BLaER1 treated with 17β-estradiol and CSF1 and Interleukin-3, amounts not matched to agents 10 nM and 100 nM (cell line): ENCODE measurements around the gene PARP16.
"Not testable (repeated sequence)": the region's sequence is repeated elsewhere in the genome, so short reads cannot be mapped to it uniquely, and the experiment has no call there.

ENCODE experiments used
- H3K27ac ChIP-seq, 11 experiments: shearing (Covaris generic); formaldehyde crosslinking; 2 replicates each; pipeline ENCODE4 v1.8.1; 2022
- H3K27me3 ChIP-seq, 11 experiments: shearing (Covaris generic); formaldehyde crosslinking; 2 replicates each; pipeline ENCODE4 v1.8.1; 2022
- H3K36me3 ChIP-seq, 11 experiments: shearing (Covaris generic); formaldehyde crosslinking; 2 replicates each; pipeline ENCODE4 v1.8.1; 2022
- H3K4me1 ChIP-seq, 10 experiments: shearing (Covaris generic); formaldehyde crosslinking; 2 replicates each; pipeline ENCODE4 v1.8.1; 2022
- H3K4me2 ChIP-seq, 11 experiments: shearing (Covaris generic); formaldehyde crosslinking; 2 replicates each; pipeline ENCODE4 v1.8.1; 2022
- H3K4me3 ChIP-seq, 10 experiments: shearing (Covaris generic); formaldehyde crosslinking; 2 replicates each; pipeline ENCODE4 v1.8.1; 2022
- H3K9ac ChIP-seq, 11 experiments: shearing (Covaris generic); formaldehyde crosslinking; 2 replicates each; pipeline ENCODE4 v1.8.1; 2022
- H3K9me3 ChIP-seq, 11 experiments: shearing (Covaris generic); formaldehyde crosslinking; replicated peaks in 1 of 11; 2 replicates each; pipeline ENCODE4 v1.8.1; 2022
- H4K20me1 ChIP-seq, 11 experiments: shearing (Covaris generic); formaldehyde crosslinking; 2 replicates each; pipeline ENCODE4 v1.8.1; 2022
- Cebpa-rat ChIP-seq, 11 experiments: shearing (Covaris generic); IDR thresholded peaks; 2 replicates each; pipeline ENCODE4 v1.8.1; 2022

The PARP16 gene

DNA sequence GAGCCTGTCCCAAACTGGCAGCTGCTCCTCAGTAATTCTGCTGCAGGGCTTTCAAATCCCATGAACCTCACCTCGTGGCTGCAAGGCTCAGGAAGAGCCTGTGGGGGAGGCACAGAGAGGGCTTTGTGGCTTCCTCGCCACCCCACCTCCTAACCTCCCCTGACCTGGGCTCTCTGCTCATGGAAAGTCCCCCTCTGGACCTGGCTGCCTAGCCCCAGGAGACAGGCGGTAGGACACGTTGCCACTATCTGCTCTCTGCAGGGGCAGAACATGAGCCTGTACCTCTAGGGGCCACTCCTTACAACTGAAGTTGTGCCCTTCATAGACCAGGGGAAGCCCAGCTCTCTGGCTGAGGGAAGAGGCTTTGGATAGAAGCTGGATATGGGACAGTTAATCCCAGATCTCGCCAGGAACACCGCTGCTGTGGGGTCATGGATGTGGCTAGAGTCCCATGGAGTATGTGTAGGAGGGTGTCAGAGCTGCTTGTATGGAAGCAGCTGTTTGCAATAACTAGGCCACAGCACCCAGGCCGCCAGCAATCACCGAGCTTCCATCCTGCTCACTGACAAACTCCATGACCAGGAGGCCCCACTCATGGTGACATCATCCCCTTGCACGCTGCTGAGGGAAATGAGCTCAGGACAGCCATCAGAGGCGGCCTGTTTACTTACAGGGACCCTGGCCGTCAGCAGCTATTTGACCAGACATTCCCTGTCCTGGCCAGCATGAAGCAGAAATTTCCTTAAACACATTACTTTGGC is 41.4 kb downstream of the PARP16 start:
- no peak for TF ChIP-seq Cebpa-rat (IDR thresholded peaks at IDR 0.05)
- no peak overlapping the region for H3K9ac ChIP-seq
- H3K4me3 ChIP-seq, result no peak overlapping the region

GRCh38 chr15:65244638-65245037 is 42.0 kb downstream of the PARP16 start:
- Histone ChIP-seq H3K4me3 (no peak overlapping the region), H4K20me1 (0 out of 22 replicates have a peak, but pooled peaks cover 0 to 5% (median 0%) of the 10 kb centered on the region in 11 experiments), H3K27ac (no peak overlapping the region), H3K27me3 (no peaks in the 10 kb centered on the region), H3K4me1 (peaks cover 0 to 5% (median 0%) of the 10 kb centered on the region in 10 experiments; a peak in 2 of 20 replicates), H3K9me3 (peaks cover 0 to 11% (median 0%) of the 10 kb centered on the region in 11 experiments; a peak in 2 of 22 replicates), H3K36me3 (peaks cover 0 to 36% (median 10%) of the 10 kb centered on the region in 11 experiments; a peak in 9 of 22 replicates), H3K9ac (no peak overlapping the region), H3K4me2 (no peak overlapping the region)
- no peak for TF ChIP-seq Cebpa-rat (IDR thresholded peaks at IDR 0.05)

More for the DNA sequence above, 41.4 kb downstream of the PARP16 start:
- H3K36me3 ChIP-seq, result peaks cover 0 to 36% (median 10%) of the 10 kb centered on the region in 11 experiments; a peak in 9 of 22 replicates
- H4K20me1 ChIP-seq, result 0 out of 22 replicates have a peak, but pooled peaks cover 0 to 11% (median 0%) of the 10 kb centered on the region in 11 experiments
- no peak overlapping the region for H3K27ac ChIP-seq
- peaks cover 0 to 11% (median 0%) of the 10 kb centered on the region in 11 experiments; a peak in 2 of 22 replicates for H3K9me3 ChIP-seq
- H3K4me1 ChIP-seq, result peaks cover 0 to 1% (median 0%) of the 10 kb centered on the region in 10 experiments; a peak in 2 of 20 replicates
- no peak overlapping the region for H3K4me2 ChIP-seq
- no peaks in the 10 kb centered on the region for H3K27me3 ChIP-seq

GRCh38 chr15:65236443-65236842 is 50.2 kb downstream of the PARP16 start:
- peaks cover 0 to 15% (median 13%) of the 10 kb centered on the region in 10 experiments; a peak in 18 of 20 replicates for H3K4me1 ChIP-seq
- H3K4me2 ChIP-seq, H3K27ac ChIP-seq, H3K27me3 ChIP-seq, H4K20me1 ChIP-seq, H3K9me3 ChIP-seq, H3K36me3 ChIP-seq, H3K9ac ChIP-seq, H3K4me3 ChIP-seq: not testable (repeated sequence)

GRCh38 chr15:65233696-65234095 is 53.0 kb downstream of the PARP16 start:
- no peaks in the 10 kb centered on the region for H3K27me3 ChIP-seq
- TF ChIP-seq Cebpa-rat (IDR thresholded peaks at IDR 0.05), result peak in 3 of 11 experiments; percentile 14 to 35 (median 27); a peak in 1 of 22 replicates

DNA sequence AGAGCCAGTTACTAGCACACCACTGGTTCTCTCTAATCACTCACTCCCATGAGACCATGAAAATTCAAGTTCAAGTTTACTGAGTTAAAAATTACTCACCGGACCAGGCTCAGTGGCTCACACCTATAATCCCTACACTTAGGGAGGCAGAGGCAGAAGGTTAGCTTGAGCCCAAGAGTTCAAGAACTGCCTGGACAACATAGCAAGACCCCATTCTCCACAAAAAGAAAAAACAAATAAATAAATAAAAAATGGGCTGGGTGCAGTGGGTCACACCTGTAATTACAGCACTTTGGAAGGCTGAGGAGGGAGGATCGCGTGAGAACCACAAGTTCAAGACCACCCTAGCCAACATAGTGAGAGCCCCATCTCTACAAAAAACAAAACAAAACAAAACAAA is 54.2 kb downstream of the PARP16 start:
- Histone ChIP-seq H3K4me2 (no peak overlapping the region), H3K27me3 (no peaks in the 10 kb centered on the region), H3K9me3 (no peaks in the 10 kb centered on the region), H3K4me3 (no peak overlapping the region), H4K20me1 (no peaks in the 10 kb centered on the region), H3K4me1 (peaks cover 8 to 16% (median 12%) of the 10 kb centered on the region in 10 experiments), H3K27ac (no peak overlapping the region), H3K9ac (no peak overlapping the region), H3K36me3 (no peaks in the 10 kb centered on the region)
- no peak for TF ChIP-seq Cebpa-rat (IDR thresholded peaks at IDR 0.05)

More at GRCh38 chr15:65233696-65234095, 53.0 kb downstream of the PARP16 start:
- H3K9me3 ChIP-seq, result no peaks in the 10 kb centered on the region
- no peak overlapping the region for H3K4me3 ChIP-seq
- H3K27ac ChIP-seq, result no peak overlapping the region
- no peaks in the 10 kb centered on the region for H4K20me1 ChIP-seq
- H3K4me2 ChIP-seq, result no peak overlapping the region
- no peaks in the 10 kb centered on the region for H3K36me3 ChIP-seq
- peaks cover 1 to 15% (median 12%) of the 10 kb centered on the region in 10 experiments; a peak in 19 of 20 replicates for H3K4me1 ChIP-seq
- H3K9ac ChIP-seq, result no peak overlapping the region

GRCh38 chr15:65231306-65231705 is 55.4 kb downstream of the PARP16 start:
- Histone ChIP-seq H3K36me3 (no peaks in the 10 kb centered on the region), H3K27me3 (no peaks in the 10 kb centered on the region), H3K4me3 (no peak overlapping the region), H3K4me1 (peaks cover 0 to 10% (median 8%) of the 10 kb centered on the region in 10 experiments; a peak in 10 of 20 replicates), H3K27ac (no peak overlapping the region), H3K9me3 (no peaks in the 10 kb centered on the region), H3K4me2 (no peak overlapping the region), H3K9ac (no peak overlapping the region), H4K20me1 (no peaks in the 10 kb centered on the region)
- TF ChIP-seq Cebpa-rat (IDR thresholded peaks at IDR 0.05), result no peak

DNA sequence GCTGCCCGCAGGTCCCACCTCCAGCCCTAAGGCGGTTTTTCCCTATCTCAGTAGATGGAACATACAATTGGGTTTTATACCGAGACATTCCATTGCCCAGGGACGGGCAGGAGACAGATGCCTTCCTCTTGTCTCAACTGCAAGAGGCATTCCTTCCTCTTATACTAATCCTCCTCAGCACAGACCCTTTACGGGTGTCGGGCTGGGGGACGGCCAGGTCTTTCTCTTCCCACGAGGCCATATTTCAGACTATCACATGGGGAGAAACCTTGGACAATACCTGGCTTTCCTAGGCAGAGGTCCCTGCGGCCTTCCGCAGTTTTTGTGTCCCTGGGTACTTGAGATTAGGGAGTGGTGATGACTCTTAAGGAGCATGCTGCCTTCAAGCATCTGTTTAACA is 59.8 kb downstream of the PARP16 start:
- not testable (repeated sequence) for H3K27ac ChIP-seq, H3K9ac ChIP-seq, H3K36me3 ChIP-seq, H4K20me1 ChIP-seq, H3K9me3 ChIP-seq, H3K4me2 ChIP-seq, H3K4me3 ChIP-seq, H3K27me3 ChIP-seq
- H3K4me1 ChIP-seq, result peaks cover 0 to 10% (median 8%) of the 10 kb centered on the region in 10 experiments; a peak in 10 of 20 replicates

GRCh38 chr15:65226221-65226620 is 60.5 kb downstream of the PARP16 start:
- H3K4me3 ChIP-seq, result no peak overlapping the region
- H3K27me3 ChIP-seq, result no peaks in the 10 kb centered on the region
- H3K4me1 ChIP-seq, result peaks cover 0 to 10% (median 8%) of the 10 kb centered on the region in 10 experiments; a peak in 10 of 20 replicates
- no peaks in the 10 kb centered on the region for H3K36me3 ChIP-seq
- H3K9me3 ChIP-seq, result no peaks in the 10 kb centered on the region
- H3K4me2 ChIP-seq, result no peak overlapping the region
- H4K20me1 ChIP-seq, result no peaks in the 10 kb centered on the region
- H3K27ac ChIP-seq, result no peak overlapping the region
- TF ChIP-seq Cebpa-rat (IDR thresholded peaks at IDR 0.05), result no peak
- no peak overlapping the region for H3K9ac ChIP-seq

DNA sequence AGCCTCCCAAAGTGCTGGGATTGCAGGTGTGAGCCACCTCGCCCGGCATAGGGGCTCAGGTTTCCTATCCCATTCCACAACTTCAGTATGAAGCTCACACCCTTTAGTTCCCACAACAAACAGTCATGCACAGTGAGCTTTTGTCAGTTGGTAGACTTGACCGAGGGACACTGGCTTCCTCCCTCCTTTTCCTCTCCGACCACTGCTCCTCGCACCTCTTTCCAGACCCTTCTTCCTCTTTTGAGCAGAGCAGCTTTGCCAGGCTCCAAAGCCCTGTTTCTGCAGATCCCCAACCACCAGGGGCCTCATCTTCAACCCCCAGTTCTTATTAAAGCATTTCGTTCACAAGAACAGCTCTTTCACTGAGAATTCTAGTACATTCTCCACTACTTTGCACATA is 62.7 kb downstream of the PARP16 start:
- Histone ChIP-seq H3K27ac (no peak overlapping the region), H4K20me1 (no peaks in the 10 kb centered on the region), H3K36me3 (no peaks in the 10 kb centered on the region), H3K4me1 (peaks cover 0 to 10% (median 8%) of the 10 kb centered on the region in 10 experiments; a peak in 10 of 20 replicates), H3K4me3 (no peak overlapping the region), H3K27me3 (no peaks in the 10 kb centered on the region), H3K9ac (no peak overlapping the region), H3K9me3 (no peaks in the 10 kb centered on the region), H3K4me2 (no peak overlapping the region)
- TF ChIP-seq Cebpa-rat (IDR thresholded peaks at IDR 0.05), result no peak
